ENCODE results near the gene BIN2.
"Not testable (repeated sequence)": the region's sequence is repeated elsewhere in the genome, so short reads cannot be mapped to it uniquely, and the experiment has no call there.

BIN2 gene

GRCh38 chr12:51311389-51311788, 12.6 kb downstream of the BIN2 start:
- DNase-seq (ENCODE audit: low spot score), result no peak

- DNase-seq (ENCODE audit: low spot score), result no peak
These were observed 16.1 kb downstream of the BIN2 start for GRCh38 chr12:51307655-51308593.

- no peak for DNase-seq (ENCODE audit: low spot score)
These were observed 17.5 kb downstream of the BIN2 start for GRCh38 chr12:51306507-51306906.

- DNase-seq (ENCODE audit: low spot score), result not testable (repeated sequence)
These were observed 23.2 kb downstream of the BIN2 start for GRCh38 chr12:51300768-51301167.

- no peak for DNase-seq (ENCODE audit: low spot score)
These were observed 28.3 kb downstream of the BIN2 start for GRCh38 chr12:51295651-51296050.

- not testable (repeated sequence) for DNase-seq (ENCODE audit: low spot score)
These were observed 29.9 kb downstream of the BIN2 start for GRCh38 chr12:51294097-51294496.

GRCh38 chr12:51293696-51294095, 30.3 kb downstream of the BIN2 start:
- no peak for DNase-seq (ENCODE audit: low spot score)

GRCh38 chr12:51291603-51292513, 32.1 kb downstream of the BIN2 start:
- DNase-seq (ENCODE audit: low spot score), result not testable (repeated sequence)

- no peak for DNase-seq (ENCODE audit: low spot score)
These were observed 38.1 kb downstream of the BIN2 start for GRCh38 chr12:51285843-51286242.

- no peak for DNase-seq (ENCODE audit: low spot score)
These were observed 42.6 kb downstream of the BIN2 start for GRCh38 chr12:51281202-51281924.

- no peak for DNase-seq (ENCODE audit: low spot score)
These were observed 48.9 kb downstream of the BIN2 start for GRCh38 chr12:51275088-51275487.

- not testable (repeated sequence) for DNase-seq (ENCODE audit: low spot score)
These were observed 51.2 kb downstream of the BIN2 start for GRCh38 chr12:51272810-51273209.

- no peak for DNase-seq (ENCODE audit: low spot score)
These were observed 52.9 kb downstream of the BIN2 start for GRCh38 chr12:51270951-51271518.

GRCh38 chr12:51270067-51270950, 53.7 kb downstream of the BIN2 start, which contains the start of gene SMAGP:
Gene SMAGP, minus strand, starts transcription at chr12:51270415. Its CDS starts 1,137 bp downstream, at chr12:51269278.
- DNase-seq (ENCODE audit: low spot score), result peak; percentile 32

GRCh38 chr12:51269174-51270066, 54.6 kb downstream of the BIN2 start:
- DNase-seq (ENCODE audit: low spot score), result peak; percentile 57

GRCh38 chr12:51265024-51265423, 59.0 kb downstream of the BIN2 start:
- DNase-seq (ENCODE audit: low spot score), result peak; percentile 40

GRCh38 chr12:51264297-51264696, 59.7 kb downstream of the BIN2 start:
- no peak for DNase-seq (ENCODE audit: low spot score)

- DNase-seq (ENCODE audit: low spot score), result no peak
These were observed 60.6 kb downstream of the BIN2 start for GRCh38 chr12:51263341-51263740.

GRCh38 chr12:51262758-51263177, 61.2 kb downstream of the BIN2 start:
- DNase-seq (ENCODE audit: low spot score), result peak; percentile 29
